Testis (tissue), 3 donors: Measurements from ENCODE around the gene TMEM43. TPM values are rescaled to one million over a fixed set of nuclear protein-coding genes. Genes with fewer than 3 reads are reported as not detected.

ENCODE experiments used
- DNase-seq: peaks from one replicate; pipeline ENCODE4 v3.0.0-alpha.2; 2019
- H3K27ac ChIP-seq, 2 donors: fragments of 200-600 bp; sonication (generic); one replicate each; pipeline ENCODE4 v1.5.1; 2019
- H3K27me3 ChIP-seq: fragments of 200-600 bp; sonication (generic); one replicate; pipeline ENCODE4 v1.5.1; 2019
- H3K36me3 ChIP-seq: fragments of 200-600 bp; sonication (generic); one replicate; pipeline ENCODE4 v1.5.1; 2017; ENCODE audit warnings: low read depth; ENCODE audit errors: missing control alignments
- H3K4me1 ChIP-seq: fragments of 200-600 bp; sonication (generic); one replicate; pipeline ENCODE4 v1.5.1; 2019
- H3K4me3 ChIP-seq, 2 donors: fragments of 200-600 bp; sonication (generic); one replicate each; pipeline ENCODE4 v1.5.1; 2017 to 2019
- H3K9me3 ChIP-seq: fragments of 200-600 bp; sonication (generic); one replicate; pipeline ENCODE4 v1.5.1; 2017
- CTCF ChIP-seq, 3 experiments: fragments of 450-650 bp in 2 of 3; fragments of 200-600 bp in 1 of 3; sonication (generic) in 1 of 3; IDR thresholded peaks; one replicate each; pipeline ENCODE4 v1.5.1; 2016 to 2019; ENCODE audit warnings: antibody characterized with exemption in 3 of 3, mild to moderate bottlenecking in 2 of 3, moderate library complexity in 1 of 3
- POLR2A ChIP-seq: fragments of 450-650 bp; IDR thresholded peaks from one replicate; pipeline ENCODE4 v1.6.1; 2017; ENCODE audit warnings: antibody characterized with exemption, mild to moderate bottlenecking, moderate library complexity
- WGBS, 2 donors: methylation state at CpG; one replicate each; pipeline ENCODE4 v1.1.5; 2018; 5-methylcytosine and 5-hydroxymethylcytosine counted together
- intact Hi-C: fragments of 100-400 bp; cut with DNase I; formaldehyde crosslinking; loops from one replicate; pipeline ENCODE4 v1.15.1; 2023; ENCODE audit warnings: low total_unique reads
- polyA plus RNA-seq: library from polyadenylated mRNA; stranded (reverse); fragments of 350-450 nt; fragmentation: Illumina TruSeq; extraction: RNeasy Lipid Tissue Mini Kit (QIAGEN cat#74804); gene quantifications from one replicate; pipeline ENCODE4 v1.2.3, GENCODE V29; 2014; ENCODE audit warnings: low read depth, low replicate concordance; ENCODE audit not compliant: insufficient read depth
- total RNA-seq, 2 donors: library from RNA; depleted of rRNA; stranded (reverse); fragments of >200 nt; gene quantifications; one replicate each; pipeline ENCODE4 v1.2.3, GENCODE V29; 2016

The TMEM43 gene
- total and polyA plus RNA-seq, 3 donors from 2014 or later = 36.5 to 53.0 (median 43.3) TPM

- WGBS, 2 donors = 96 to 100% methylated on average over 4 of the region's 4 CpGs
- no peak overlapping the region for H3K27ac ChIP-seq
- DNase-seq = no peak
These were observed 5.4 kb downstream of the TMEM43 start for GRCh38 chr3:14130230-14130629.

GRCh38 chr3:14130707-14131106 lies 5.9 kb downstream of the TMEM43 start:
- Histone ChIP-seq H3K9me3 (no peaks in the 10 kb centered on the region), H3K36me3 (peaks cover 6% of the 10 kb centered on the region), H3K4me3 (no peak overlapping the region), H3K27me3 (no peaks in the 10 kb centered on the region), H3K4me1 (peaks cover 14% of the 10 kb centered on the region), H3K27ac (no peak overlapping the region)
- 89 to 92% methylated on average over 3 to 12 of the region's 12 CpGs for WGBS, 2 donors
- DNase-seq = no peak
- intact Hi-C loops = no loop called here
- TF ChIP-seq POLR2A (no peak), CTCF (IDR thresholded peaks at IDR 0.05) (no peak)

More at GRCh38 chr3:14130230-14130629, 5.4 kb downstream of the TMEM43 start:
- H3K9me3 ChIP-seq = no peaks in the 10 kb centered on the region
- peaks cover 14% of the 10 kb centered on the region for H3K4me1 ChIP-seq
- peaks cover 6% of the 10 kb centered on the region for H3K36me3 ChIP-seq
- TF ChIP-seq POLR2A = no peak
- no peaks in the 10 kb centered on the region for H3K27me3 ChIP-seq
- H3K4me3 ChIP-seq = no peak overlapping the region
- intact Hi-C loops = no loop called here

DNA sequence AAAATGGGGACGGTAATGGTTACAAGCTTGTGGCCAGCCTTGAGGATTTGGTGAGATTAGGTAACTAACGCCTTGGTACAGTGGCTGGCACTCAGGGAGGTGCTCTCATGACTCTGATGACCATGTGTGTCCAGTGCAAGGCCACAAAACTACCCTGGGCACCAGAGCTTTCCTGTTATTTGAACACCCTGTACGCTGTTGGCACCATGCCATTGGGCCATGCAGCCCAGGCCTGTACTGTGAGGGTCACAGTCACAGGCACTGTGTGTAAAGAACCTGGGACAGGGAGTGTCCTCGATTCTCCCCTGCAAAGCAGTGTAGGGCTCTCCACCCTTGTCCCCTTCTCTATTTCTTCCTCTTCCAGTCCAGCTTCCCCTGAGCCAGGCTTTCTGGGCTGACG lies 6.3 kb downstream of the TMEM43 start:
- Histone ChIP-seq H3K4me3 (no peak overlapping the region), H3K4me1 (peaks cover 10% of the 10 kb centered on the region), H3K27me3 (no peaks in the 10 kb centered on the region), H3K9me3 (no peaks in the 10 kb centered on the region), H3K36me3 (peaks cover 6% of the 10 kb centered on the region), H3K27ac (no peak overlapping the region)
- no peak for TF ChIP-seq CTCF (IDR thresholded peaks at IDR 0.05)
- no peak for TF ChIP-seq POLR2A
- no peak for DNase-seq
- intact Hi-C loops = no loop called here
- 77 to 94% methylated on average over 4 to 5 of the region's 5 CpGs for WGBS, 2 donors

DNA sequence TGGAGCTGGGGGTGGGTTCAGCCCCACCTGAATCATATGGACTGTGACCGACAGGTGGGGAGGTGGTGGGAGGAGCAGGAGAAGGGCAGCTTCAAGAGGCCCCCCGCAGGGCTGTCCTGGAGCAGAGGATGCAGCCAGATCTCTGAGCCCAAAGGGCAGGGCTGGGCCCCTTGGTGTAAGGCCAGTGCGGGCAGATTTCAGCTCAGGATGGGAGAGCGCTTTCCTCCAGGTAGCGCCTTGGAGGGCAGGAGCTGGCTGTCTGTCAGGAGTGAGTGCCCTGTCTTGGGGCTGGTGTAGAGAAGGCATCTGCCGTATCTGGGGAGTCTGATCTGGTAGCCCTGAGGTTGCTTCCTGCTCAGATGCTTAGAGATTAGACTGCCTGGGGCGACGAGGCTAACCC lies 7.3 kb downstream of the TMEM43 start:
- TF ChIP-seq POLR2A (no peak), CTCF (IDR thresholded peaks at IDR 0.05) (no peak)
- Histone ChIP-seq H3K36me3 (peaks cover 6% of the 10 kb centered on the region), H3K27ac (no peak overlapping the region), H3K9me3 (no peaks in the 10 kb centered on the region), H3K4me3 (no peak overlapping the region), H3K27me3 (no peaks in the 10 kb centered on the region), H3K4me1 (peaks cover 2% of the 10 kb centered on the region)
- 98% methylated on average over 6 to 8 of the region's 8 CpGs for WGBS, 2 donors
- DNase-seq = no peak
- intact Hi-C loops = no loop called here

DNA sequence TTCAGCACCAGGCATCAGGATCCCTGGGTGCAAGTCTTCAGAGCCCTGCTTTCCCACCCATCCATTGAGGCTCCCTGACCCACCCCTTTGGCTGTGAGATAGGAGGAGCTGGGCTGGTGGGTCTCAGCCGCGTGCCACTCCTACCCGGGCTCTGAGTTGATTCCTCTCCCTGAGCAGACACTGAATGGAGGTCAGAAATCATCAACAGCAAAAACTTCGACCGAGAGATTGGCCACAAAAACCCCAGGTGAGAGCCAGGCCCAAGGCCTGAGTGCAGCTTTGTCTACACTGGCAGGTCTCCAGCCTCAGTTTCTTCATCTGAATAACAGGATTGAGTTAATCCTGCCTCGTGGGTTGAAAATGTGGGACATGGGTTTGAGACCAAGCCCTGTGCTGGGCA lies 7.8 kb downstream of the TMEM43 start:
- TF ChIP-seq CTCF (IDR thresholded peaks at IDR 0.05) = no peak
- no peak for TF ChIP-seq POLR2A
- Histone ChIP-seq H3K36me3 (peaks cover 6% of the 10 kb centered on the region), H3K4me3 (no peak overlapping the region), H3K9me3 (no peaks in the 10 kb centered on the region), H3K27ac (no peak overlapping the region), H3K4me1 (no peaks in the 10 kb centered on the region), H3K27me3 (no peaks in the 10 kb centered on the region)
- WGBS, 2 donors = 92 to 96% methylated on average over 6 of the region's 6 CpGs
- intact Hi-C loops = no loop called here
- DNase-seq = no peak
